Measurements from ENCODE around the gene MARCHF2.

The MARCHF2 gene

GRCh38 chr19:8466018-8466417 lies 52.9 kb downstream of the MARCHF2 start:
- in situ Hi-C loops (cut with HindIII; ENCODE audit: low sequenced_read_pairs), result no loop called here
- no peak for TF ChIP-seq CTCF (IDR thresholded peaks at IDR 0.05; ENCODE audit: low read depth, low read length, missing control alignments)
- H3K4me3 ChIP-seq (ENCODE audit: low read depth, low read length), result no peak overlapping the region
- no peak for DNase-seq (ENCODE audit: low read depth)

DNA sequence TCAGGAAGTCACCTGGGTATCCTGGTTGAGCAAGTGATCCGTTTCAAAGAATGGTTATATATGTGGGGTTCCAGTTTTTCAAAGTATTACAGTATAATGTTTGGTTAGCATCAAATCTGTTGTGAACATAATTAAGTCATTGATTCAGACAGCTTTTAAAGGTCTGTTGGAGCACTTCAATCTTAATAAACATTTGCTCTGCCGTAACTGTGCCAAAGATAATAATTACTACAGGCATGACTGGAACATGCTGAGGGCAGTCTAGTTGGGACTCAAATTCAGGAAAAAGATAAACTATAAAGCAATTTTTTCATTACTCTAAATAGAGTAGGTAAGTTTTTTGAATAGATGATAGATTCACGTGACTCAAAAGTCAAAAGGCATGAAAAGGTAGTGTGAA lies 55.0 kb downstream of the MARCHF2 start:
- H3K4me3 ChIP-seq (ENCODE audit: low read depth, low read length), result no peak overlapping the region
- TF ChIP-seq CTCF (IDR thresholded peaks at IDR 0.05; ENCODE audit: low read depth, low read length, missing control alignments), result no peak
- in situ Hi-C loops (cut with HindIII; ENCODE audit: low sequenced_read_pairs), result no loop called here
- no peak for DNase-seq (ENCODE audit: low read depth)

DNA sequence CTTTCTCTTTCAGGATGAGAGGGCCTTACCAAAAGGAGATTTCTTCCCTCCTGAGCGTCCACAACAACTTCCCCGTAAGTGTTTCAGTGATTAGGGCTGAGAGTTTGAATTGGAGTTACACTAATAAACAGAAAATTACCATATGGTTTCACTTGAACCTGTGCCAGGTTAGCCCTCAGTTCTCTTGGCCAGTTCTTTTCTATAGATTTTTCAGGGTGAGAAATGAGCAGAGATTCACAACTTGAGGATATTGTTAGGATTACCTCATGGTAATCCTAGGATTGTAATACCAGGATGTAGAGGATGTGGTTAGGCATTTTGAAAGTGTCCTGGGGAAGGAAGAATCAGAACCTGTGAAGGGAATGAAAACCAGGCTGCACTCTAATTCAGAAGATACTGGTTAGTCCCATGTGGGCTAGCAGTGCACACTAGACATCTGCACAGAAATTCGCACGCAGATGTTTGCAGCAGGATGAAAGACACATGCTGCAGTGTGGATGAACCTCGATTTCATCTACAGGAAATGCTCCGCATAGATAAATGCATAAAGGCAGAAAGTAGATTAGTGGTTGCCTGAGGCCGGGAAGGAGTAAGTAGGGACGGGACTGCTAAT lies 55.8 kb downstream of the MARCHF2 start:
- DNase-seq (ENCODE audit: low read depth), result peak; percentile 43
- H3K4me3 ChIP-seq (ENCODE audit: low read depth, low read length), result no peak overlapping the region
- no peak for TF ChIP-seq CTCF (IDR thresholded peaks at IDR 0.05; ENCODE audit: low read depth, low read length, missing control alignments)
- in situ Hi-C loops (cut with HindIII; ENCODE audit: low sequenced_read_pairs), result no loop called here

- TF ChIP-seq CTCF (IDR thresholded peaks at IDR 0.05; ENCODE audit: low read depth, low read length, missing control alignments), result no peak
- H3K4me3 ChIP-seq (ENCODE audit: low read depth, low read length), result no peak overlapping the region
- DNase-seq (ENCODE audit: low read depth), result no peak
- in situ Hi-C loops (cut with HindIII; ENCODE audit: low sequenced_read_pairs), result no loop called here
These were observed 56.7 kb downstream of the MARCHF2 start for GRCh38 chr19:8469613-8470368.

GRCh38 chr19:8473648-8474476 lies 60.8 kb downstream of the MARCHF2 start:
- H3K4me3 ChIP-seq (ENCODE audit: low read depth, low read length), result no peak overlapping the region
- no peak for TF ChIP-seq CTCF (IDR thresholded peaks at IDR 0.05; ENCODE audit: low read depth, low read length, missing control alignments)
- in situ Hi-C loops (cut with HindIII; ENCODE audit: low sequenced_read_pairs), result no loop called here
- DNase-seq (ENCODE audit: low read depth), result no peak

DNA sequence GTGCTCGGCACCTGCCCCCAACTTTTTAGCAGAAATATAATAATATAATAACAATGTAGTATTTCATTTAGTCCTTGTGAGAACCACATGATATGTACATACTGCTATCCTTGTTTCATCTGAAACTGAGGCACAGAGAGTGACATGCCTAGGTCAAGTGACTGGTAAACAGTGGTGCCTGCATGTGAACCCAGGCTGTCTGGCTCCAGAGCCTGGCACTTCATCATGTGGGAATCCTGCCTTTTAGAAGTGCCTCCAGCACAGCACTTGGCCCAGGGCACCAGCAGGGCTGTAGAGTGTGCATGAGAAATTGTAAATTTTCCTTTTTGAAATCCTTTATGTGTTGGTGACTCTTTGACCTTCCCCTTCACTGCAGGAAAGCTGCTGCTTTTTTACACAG lies 61.9 kb downstream of the MARCHF2 start:
- no peak for TF ChIP-seq CTCF (IDR thresholded peaks at IDR 0.05; ENCODE audit: low read depth, low read length, missing control alignments)
- in situ Hi-C loops (cut with HindIII; ENCODE audit: low sequenced_read_pairs), result loop anchor here (5.0 kb wide), 1 partner anchor 47 kb away; no protein-coding TSS in a partner anchor
- no peak overlapping the region for H3K4me3 ChIP-seq (ENCODE audit: low read depth, low read length)
- no peak for DNase-seq (ENCODE audit: low read depth)
